Measurements from ENCODE around the gene C10orf71.

GRCh38 chr10:49294731-49295130 lies 4.2 kb upstream of the C10orf71 start:
- TF ChIP-seq CTCF (IDR thresholded peaks at IDR 0.05) (no peak), POLR2A (IDR thresholded peaks at IDR 0.05) (no peak)

All from heart left ventricle (tissue), 13 donors.